Measurements from ENCODE around the gene RFXAP. TPM values are rescaled to one million over a fixed set of nuclear protein-coding genes. Genes with fewer than 3 reads are reported as not detected.
A peak's percentile ranks its signal among the peaks of the same experiment; 100 is the strongest.

RFXAP gene
- total RNA-seq, 1 experiment from 2014 or later, result 8.7 TPM

DNA sequence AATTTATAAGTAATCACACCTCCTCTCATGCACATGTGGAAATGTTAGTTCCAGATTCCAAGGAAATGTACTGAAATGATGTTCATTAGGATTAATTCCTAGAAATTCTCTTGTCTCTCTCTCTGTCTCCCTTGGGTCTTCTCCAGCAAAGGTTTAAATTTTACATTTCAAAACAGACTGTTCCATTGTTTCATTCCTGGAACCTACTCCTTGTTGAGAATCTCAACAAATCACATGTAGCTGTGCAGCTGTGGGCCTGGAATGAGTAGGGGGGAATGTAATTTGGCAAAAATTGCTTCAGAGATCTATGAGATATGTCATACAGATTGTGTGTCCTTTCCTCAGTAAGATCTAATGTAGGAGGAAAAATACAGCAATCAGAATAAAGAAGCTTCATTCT lies 46.2 kb upstream of the RFXAP start:
- H2AFZ ChIP-seq (ENCODE audit: low read length), result peak overlapping the region; percentile 48
- no peak for TF ChIP-seq CTCF (conservative IDR thresholded peaks at IDR 0.05)
- no peaks in the 10 kb centered on the region for H3K79me1 ChIP-seq (ENCODE audit: insufficient read depth, low read depth, low read length, poor library complexity, severe bottlenecking)
- H3K23ac ChIP-seq (ENCODE audit: insufficient read length, low read depth, low read length), result no peak overlapping the region
- no peak overlapping the region for H3K4me2 ChIP-seq (ENCODE audit: insufficient read depth, insufficient read length, low read length)
- no peak overlapping the region for H4K5ac ChIP-seq (ENCODE audit: insufficient read length, low read depth, low read length)
- no peak overlapping the region for H4K91ac ChIP-seq (ENCODE audit: insufficient read length, low read depth, low read length)
- H2BK5ac ChIP-seq (ENCODE audit: insufficient read length, low read length), result no peak overlapping the region
- no peaks in the 10 kb centered on the region for H3K27me3 ChIP-seq (ENCODE audit: insufficient read depth, low read length)
- H3K4ac ChIP-seq (ENCODE audit: low read depth, low read length), result no peak overlapping the region
- no peak overlapping the region for H3K4me3 Mint-ChIP-seq
- no peaks in the 10 kb centered on the region for H4K20me1 ChIP-seq (ENCODE audit: control insufficient read depth, insufficient read depth, insufficient read length)
- H4K8ac ChIP-seq (replicated peaks; ENCODE audit: insufficient read length, low read depth, low read length), result no peak overlapping the region
- H2BK20ac ChIP-seq (ENCODE audit: low read depth, low read length, poor library complexity, severe bottlenecking), result no peak overlapping the region
- no peak overlapping the region for H3T11ph ChIP-seq (ENCODE audit: low read length)
- H3K9ac ChIP-seq (ENCODE audit: extremely low read depth, insufficient read length, low read length), result no peak overlapping the region
- no peak overlapping the region for H2BK120ac ChIP-seq (ENCODE audit: low read depth, low read length, poor library complexity, severe bottlenecking)
- no peak overlapping the region for H3K27ac ChIP-seq (ENCODE audit: insufficient read length, low read depth, low read length)
- no peak overlapping the region for H2BK15ac ChIP-seq (ENCODE audit: low read depth, low read length)
- H3K56ac ChIP-seq (ENCODE audit: insufficient read length, low read depth, low read length), result no peak overlapping the region
- H2AK5ac ChIP-seq (ENCODE audit: insufficient read length, low read length), result no peak overlapping the region
- no peaks in the 10 kb centered on the region; a peak in 1 of 7 replicates for H3K36me3 Mint-ChIP-seq (ENCODE audit: insufficient read depth in 1 of 3, low read depth in 3 of 3)
- H3K23me2 ChIP-seq (ENCODE audit: insufficient read length, low read depth, low read length, poor library complexity, severe bottlenecking), result no peaks in the 10 kb centered on the region
- peaks cover 3% of the 10 kb centered on the region; the same call in 1 of the 2 replicates for H3K4me1 ChIP-seq (ENCODE audit: insufficient read depth, low read length)
- H3K27me3 Mint-ChIP-seq (ENCODE audit: low read depth), result peaks cover 2% of the 10 kb centered on the region; the same call in 1 of the 2 replicates
- no peak for DNase-seq
- H3K9me3 ChIP-seq (ENCODE audit: control insufficient read depth, low read depth, low read length), result no peaks in the 10 kb centered on the region
- H3K18ac ChIP-seq (ENCODE audit: insufficient read length, low read depth, low read length), result no peak overlapping the region
- no peak overlapping the region for H2BK12ac ChIP-seq (ENCODE audit: insufficient read length, low read depth, low read length)
- H3K9me3 Mint-ChIP-seq, result no peaks in the 10 kb centered on the region
- H3K4me1 Mint-ChIP-seq, result peaks cover 14 to 18% of the 10 kb centered on the region in 2 experiments
- no peak overlapping the region for H3K14ac ChIP-seq (ENCODE audit: insufficient read depth, low read length)
- H3K79me2 ChIP-seq (ENCODE audit: insufficient read depth, low read length), result no peaks in the 10 kb centered on the region
- no peak overlapping the region for H3K27ac Mint-ChIP-seq

All from H9 (cell line).